Measurements from ENCODE around the gene RERG.
"Not testable (repeated sequence)": the region's sequence is repeated elsewhere in the genome, so short reads cannot be mapped to it uniquely, and the experiment has no call there.

RERG gene

GRCh38 chr12:15116086-15116485 is 105.1 kb downstream of the RERG start:
- Histone ChIP-seq H3K4me2 (no peak overlapping the region), H3K27ac (no peak overlapping the region), H3K36me3 (no peaks in the 10 kb centered on the region), H3K4me3 (no peak overlapping the region), H3K4me1 (peaks cover 0 to 7% (median 4%) of the 10 kb centered on the region in 10 experiments; a peak in 7 of 20 replicates), H3K9me3 (replicated peaks in 1 of 11) (no peaks in the 10 kb centered on the region), H3K9ac (no peak overlapping the region), H4K20me1 (no peaks in the 10 kb centered on the region), H3K27me3 (no peaks in the 10 kb centered on the region)
- no peak for TF ChIP-seq Cebpa-rat (IDR thresholded peaks at IDR 0.05)

GRCh38 chr12:15115434-15115833 is 105.8 kb downstream of the RERG start:
- no peak for TF ChIP-seq Cebpa-rat (IDR thresholded peaks at IDR 0.05)
- Histone ChIP-seq H3K4me3 (no peak overlapping the region), H3K9ac (no peak overlapping the region), H4K20me1 (no peaks in the 10 kb centered on the region), H3K27ac (no peak overlapping the region), H3K36me3 (no peaks in the 10 kb centered on the region), H3K9me3 (replicated peaks in 1 of 11) (no peaks in the 10 kb centered on the region), H3K4me2 (no peak overlapping the region), H3K27me3 (no peaks in the 10 kb centered on the region), H3K4me1 (peaks cover 0 to 2% (median 0%) of the 10 kb centered on the region in 10 experiments; a peak in 2 of 20 replicates)

DNA sequence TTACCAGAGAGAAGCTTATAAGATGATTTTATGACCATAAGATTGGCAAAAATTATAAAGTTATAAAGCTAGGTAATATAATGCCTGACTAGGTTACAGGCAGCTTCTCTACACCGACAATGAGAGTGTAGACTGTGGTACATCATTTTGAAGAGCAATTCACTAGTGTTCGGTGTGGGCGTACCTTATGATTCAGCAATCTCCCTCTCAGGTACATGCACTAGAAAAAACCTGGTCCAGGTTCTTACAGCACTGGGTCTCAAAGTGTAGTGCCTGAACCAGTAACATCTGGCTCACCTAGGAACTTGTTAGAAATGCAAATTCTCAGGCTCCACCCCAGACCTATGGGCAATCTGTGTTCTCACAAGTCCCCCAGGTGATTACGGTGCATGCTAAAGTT is 106.7 kb downstream of the RERG start:
- Histone ChIP-seq H3K36me3 (no peaks in the 10 kb centered on the region), H3K9ac (no peak overlapping the region), H4K20me1 (no peaks in the 10 kb centered on the region), H3K4me3 (no peak overlapping the region), H3K9me3 (replicated peaks in 1 of 11) (no peaks in the 10 kb centered on the region), H3K4me2 (no peak overlapping the region), H3K27ac (no peak overlapping the region), H3K4me1 (no peaks in the 10 kb centered on the region), H3K27me3 (no peaks in the 10 kb centered on the region)
- no peak for TF ChIP-seq Cebpa-rat (IDR thresholded peaks at IDR 0.05)

DNA sequence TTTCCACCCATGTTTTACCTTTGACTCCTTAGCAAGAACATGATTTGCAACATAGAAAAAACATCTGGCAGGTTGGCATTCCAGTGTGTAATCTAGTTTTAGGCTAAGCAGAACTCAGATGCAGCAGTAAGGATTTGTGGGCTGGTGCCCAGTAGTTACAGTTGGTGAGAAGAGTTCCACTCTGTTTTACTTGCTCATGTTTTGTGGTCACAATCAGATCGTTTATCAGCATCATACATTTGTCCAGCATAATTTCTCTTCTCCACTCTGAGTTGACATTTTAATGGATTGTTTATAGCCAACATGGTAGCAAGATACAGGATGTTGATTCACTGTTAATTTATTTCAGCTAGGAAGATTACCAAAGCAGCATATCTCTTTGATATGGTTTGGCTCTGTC is 128.4 kb downstream of the RERG start:
- no peak overlapping the region for H3K4me3 ChIP-seq
- no peak overlapping the region for H3K9ac ChIP-seq
- no peak for TF ChIP-seq Cebpa-rat (IDR thresholded peaks at IDR 0.05)
- H3K27ac ChIP-seq, result no peak overlapping the region
- H3K36me3 ChIP-seq, result no peaks in the 10 kb centered on the region
- H3K4me1 ChIP-seq, result no peaks in the 10 kb centered on the region
- no peak overlapping the region for H3K4me2 ChIP-seq
- H4K20me1 ChIP-seq, result no peaks in the 10 kb centered on the region
- H3K27me3 ChIP-seq, result no peaks in the 10 kb centered on the region
- H3K9me3 ChIP-seq (replicated peaks in 1 of 11), result peaks cover 0 to 10% (median 0%) of the 10 kb centered on the region in 11 experiments; a peak in 2 of 22 replicates

- no peak for TF ChIP-seq Cebpa-rat (IDR thresholded peaks at IDR 0.05)
- Histone ChIP-seq H3K4me2 (no peak overlapping the region), H3K9ac (no peak overlapping the region), H3K27ac (no peak overlapping the region), H3K4me3 (no peak overlapping the region), H3K4me1 (no peaks in the 10 kb centered on the region), H3K9me3 (replicated peaks in 1 of 11) (peaks cover 0 to 5% (median 0%) of the 10 kb centered on the region in 11 experiments; a peak in 2 of 22 replicates), H3K36me3 (no peaks in the 10 kb centered on the region), H3K27me3 (no peaks in the 10 kb centered on the region), H4K20me1 (no peaks in the 10 kb centered on the region)
These were observed 130.8 kb downstream of the RERG start for GRCh38 chr12:15090441-15090840.

DNA sequence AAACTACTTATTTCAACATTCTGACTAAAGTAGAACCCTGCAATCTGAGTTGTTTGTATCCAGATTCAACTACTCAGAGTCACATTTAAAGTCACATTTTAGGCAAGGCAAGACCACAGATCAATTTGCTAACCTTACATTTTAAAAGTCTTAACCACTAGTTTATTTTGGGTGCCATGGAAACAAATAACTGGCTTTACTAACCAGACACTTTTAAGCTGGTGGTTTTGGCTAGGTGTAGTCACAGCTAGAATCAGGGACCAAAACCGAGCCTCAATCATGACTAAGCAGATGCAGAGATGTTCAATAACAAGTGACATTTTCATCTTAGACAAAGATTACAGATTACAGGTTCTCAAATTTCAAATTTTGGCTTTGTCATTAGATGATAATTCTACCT is 133.1 kb downstream of the RERG start:
- Histone ChIP-seq H3K4me1 (no peaks in the 10 kb centered on the region), H3K27ac (no peak overlapping the region), H3K27me3 (no peaks in the 10 kb centered on the region), H4K20me1 (no peaks in the 10 kb centered on the region), H3K9me3 (replicated peaks in 1 of 11) (no peaks in the 10 kb centered on the region), H3K4me3 (no peak overlapping the region), H3K4me2 (no peak overlapping the region), H3K36me3 (no peaks in the 10 kb centered on the region), H3K9ac (no peak overlapping the region)
- TF ChIP-seq Cebpa-rat (IDR thresholded peaks at IDR 0.05), result no peak

GRCh38 chr12:15077751-15078150 is 143.5 kb downstream of the RERG start:
- H4K20me1 ChIP-seq; H3K4me1 ChIP-seq; H3K4me2 ChIP-seq; H3K9ac ChIP-seq; H3K36me3 ChIP-seq; H3K27me3 ChIP-seq; H3K9me3 ChIP-seq (replicated peaks in 1 of 11); H3K27ac ChIP-seq; H3K4me3 ChIP-seq: not testable (repeated sequence)

GRCh38 chr12:15074351-15074750 is 146.9 kb downstream of the RERG start:
- no peaks in the 10 kb centered on the region for H3K4me1 ChIP-seq
- no peak overlapping the region for H3K27ac ChIP-seq
- no peaks in the 10 kb centered on the region for H3K27me3 ChIP-seq
- H3K4me3 ChIP-seq, result no peak overlapping the region
- TF ChIP-seq Cebpa-rat (IDR thresholded peaks at IDR 0.05), result no peak
- H4K20me1 ChIP-seq, result no peaks in the 10 kb centered on the region
- H3K36me3 ChIP-seq, result no peaks in the 10 kb centered on the region
- no peak overlapping the region for H3K4me2 ChIP-seq
- H3K9me3 ChIP-seq (replicated peaks in 1 of 11), result 0 out of 22 replicates have a peak, but pooled peaks cover 0 to 4% (median 0%) of the 10 kb centered on the region in 11 experiments
- no peak overlapping the region for H3K9ac ChIP-seq

DNA sequence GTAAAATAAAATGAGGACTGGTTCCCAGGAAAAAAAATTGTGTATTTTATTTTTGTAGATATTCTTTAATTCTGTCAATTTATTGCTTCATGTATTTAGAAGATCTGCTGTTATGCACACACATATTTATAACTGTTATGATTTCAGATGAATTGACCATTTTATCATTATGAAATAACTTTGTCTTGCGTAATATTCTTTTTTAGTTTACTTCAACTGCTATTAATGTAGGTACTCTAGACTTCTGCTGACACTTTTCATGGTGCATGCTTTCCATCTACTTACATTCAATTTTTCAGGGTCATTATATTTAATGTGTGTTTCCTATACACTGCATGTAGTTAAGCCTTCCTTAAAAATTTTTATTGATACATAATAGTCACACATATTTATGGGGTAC is 162.1 kb downstream of the RERG start:
- no peak overlapping the region for H3K27ac ChIP-seq
- no peaks in the 10 kb centered on the region for H3K9me3 ChIP-seq (replicated peaks in 1 of 11)
- H3K4me2 ChIP-seq, result no peak overlapping the region
- H3K36me3 ChIP-seq, result no peaks in the 10 kb centered on the region
- H3K27me3 ChIP-seq, result no peaks in the 10 kb centered on the region
- H3K4me1 ChIP-seq, result no peaks in the 10 kb centered on the region
- no peak overlapping the region for H3K9ac ChIP-seq
- TF ChIP-seq Cebpa-rat (IDR thresholded peaks at IDR 0.05), result peak in 1 of 11 experiments; percentile 57; a peak in 2 of 22 replicates
- H3K4me3 ChIP-seq, result no peak overlapping the region
- no peaks in the 10 kb centered on the region for H4K20me1 ChIP-seq
